NB4 (cell line): ENCODE measurements around the gene IFNK.

Experiments used
- DNase-seq: peaks from one replicate; pipeline ENCODE4 v3.0.0; 2010; ENCODE audit warnings: low read depth
- H3K4me3 ChIP-seq: one replicate; pipeline ENCODE4 v1.5.1; 2011; ENCODE audit warnings: mild to moderate bottlenecking, low read depth, low read length, moderate library complexity
- MAX ChIP-seq: IDR thresholded peaks from 2 replicates; pipeline ENCODE4 v1.6.1; 2011; ENCODE audit warnings: low read depth, low read length
- MYC ChIP-seq: IDR thresholded peaks from 2 replicates; pipeline ENCODE4 v1.6.1; 2011; ENCODE audit warnings: low read depth, low read length
- POLR2A ChIP-seq: IDR thresholded peaks from 2 replicates; pipeline ENCODE4 v1.6.1; 2011; ENCODE audit warnings: mild to moderate bottlenecking; ENCODE audit not compliant: insufficient read length; ENCODE audit errors: extremely low read depth
- TF ChIP-seq, protein P1 (sequence below): IDR thresholded peaks from one replicate; pipeline ENCODE4 v1.5.1; 2012; ENCODE audit warnings: low read depth, low read length

Gene IFNK

DNA sequence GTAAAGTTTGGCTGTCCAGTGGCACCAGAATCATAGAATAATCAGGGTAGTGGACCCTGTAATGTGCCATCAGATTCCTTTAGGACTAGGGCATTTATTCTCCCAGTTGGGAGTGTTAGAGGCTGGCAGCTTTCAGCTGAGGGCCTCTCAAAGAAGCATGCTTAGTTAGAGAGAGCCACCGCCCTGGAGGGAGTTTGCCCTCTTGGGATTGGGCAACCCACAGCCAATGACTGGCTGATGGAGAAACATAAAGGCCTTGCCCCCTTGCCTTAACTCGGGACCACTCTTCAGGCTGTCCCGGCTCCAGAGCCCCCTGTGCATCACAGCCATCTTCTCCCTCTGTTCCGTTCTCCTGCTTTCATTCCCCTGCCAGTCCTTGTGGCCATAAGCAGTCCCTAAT, 20.5 kb upstream of the IFNK start:
- TF ChIP-seq MAX (no peak), MYC (no peak), POLR2A (no peak)
- TF ChIP-seq, protein P1, sequence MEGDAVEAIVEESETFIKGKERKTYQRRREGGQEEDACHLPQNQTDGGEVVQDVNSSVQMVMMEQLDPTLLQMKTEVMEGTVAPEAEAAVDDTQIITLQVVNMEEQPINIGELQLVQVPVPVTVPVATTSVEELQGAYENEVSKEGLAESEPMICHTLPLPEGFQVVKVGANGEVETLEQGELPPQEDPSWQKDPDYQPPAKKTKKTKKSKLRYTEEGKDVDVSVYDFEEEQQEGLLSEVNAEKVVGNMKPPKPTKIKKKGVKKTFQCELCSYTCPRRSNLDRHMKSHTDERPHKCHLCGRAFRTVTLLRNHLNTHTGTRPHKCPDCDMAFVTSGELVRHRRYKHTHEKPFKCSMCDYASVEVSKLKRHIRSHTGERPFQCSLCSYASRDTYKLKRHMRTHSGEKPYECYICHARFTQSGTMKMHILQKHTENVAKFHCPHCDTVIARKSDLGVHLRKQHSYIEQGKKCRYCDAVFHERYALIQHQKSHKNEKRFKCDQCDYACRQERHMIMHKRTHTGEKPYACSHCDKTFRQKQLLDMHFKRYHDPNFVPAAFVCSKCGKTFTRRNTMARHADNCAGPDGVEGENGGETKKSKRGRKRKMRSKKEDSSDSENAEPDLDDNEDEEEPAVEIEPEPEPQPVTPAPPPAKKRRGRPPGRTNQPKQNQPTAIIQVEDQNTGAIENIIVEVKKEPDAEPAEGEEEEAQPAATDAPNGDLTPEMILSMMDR = no peak
- no peak overlapping the region for H3K4me3 ChIP-seq
- DNase-seq = no peak

GRCh38 chr9:27504259-27504658, 19.8 kb upstream of the IFNK start:
- no peak for TF ChIP-seq MAX
- TF ChIP-seq, protein P1 = no peak
- TF ChIP-seq MYC = no peak
- no peak for TF ChIP-seq POLR2A
- DNase-seq = no peak
- no peak overlapping the region for H3K4me3 ChIP-seq

DNA sequence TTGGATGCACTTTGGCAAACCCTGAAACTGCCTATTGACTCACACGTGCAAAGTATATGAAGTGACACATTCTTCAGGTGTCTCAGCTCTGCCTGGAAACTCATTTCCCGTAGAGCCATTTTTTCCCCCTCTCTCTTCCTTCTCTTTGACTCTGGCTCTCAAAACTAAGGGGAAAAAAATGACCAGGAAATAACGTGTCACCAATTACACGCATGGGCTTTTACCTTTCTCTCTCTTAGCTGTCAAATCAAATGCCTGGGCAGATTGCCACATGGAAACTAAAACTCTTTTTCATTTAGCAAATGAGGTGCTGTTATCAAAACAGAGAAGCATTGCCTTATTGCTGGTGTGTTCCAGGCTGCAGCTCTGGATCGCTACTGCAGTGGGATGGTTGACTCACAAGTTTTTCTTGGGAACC, 18.3 kb upstream of the IFNK start:
- DNase-seq = no peak
- no peak overlapping the region for H3K4me3 ChIP-seq
- no peak for TF ChIP-seq POLR2A
- TF ChIP-seq MYC = no peak
- TF ChIP-seq MAX = no peak
- TF ChIP-seq, protein P1 = no peak

GRCh38 chr9:27506981-27507380, 17.1 kb upstream of the IFNK start:
- TF ChIP-seq MYC = no peak
- TF ChIP-seq MAX = no peak
- TF ChIP-seq POLR2A = no peak
- TF ChIP-seq, protein P1 = no peak
- no peak overlapping the region for H3K4me3 ChIP-seq
- no peak for DNase-seq

- no peak for TF ChIP-seq MYC
- TF ChIP-seq, protein P1 = no peak
- no peak for TF ChIP-seq POLR2A
- TF ChIP-seq MAX = no peak
- DNase-seq = no peak
- H3K4me3 ChIP-seq = no peak overlapping the region
Measured at GRCh38 chr9:27510780-27511179, 13.3 kb upstream of the IFNK start.

DNA sequence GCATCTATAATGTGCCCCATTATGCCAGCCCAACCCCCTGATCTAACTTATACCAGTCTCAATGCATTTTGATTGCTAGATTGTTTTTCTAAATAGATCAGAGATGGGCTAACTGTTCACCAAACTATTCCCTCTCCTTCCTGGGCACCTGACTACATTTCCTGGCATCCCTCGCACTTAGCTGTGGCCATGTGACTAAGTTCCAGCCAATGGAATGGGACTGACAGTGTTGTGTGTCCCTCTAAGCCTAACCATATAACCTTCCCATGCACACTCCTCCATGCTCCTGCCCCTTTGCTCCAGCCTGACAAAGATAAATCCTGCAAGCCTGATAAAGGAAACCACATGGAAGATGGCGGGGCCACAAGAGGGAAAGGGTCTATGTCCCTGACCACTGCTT, 12.3 kb upstream of the IFNK start:
- DNase-seq = no peak
- TF ChIP-seq MYC (no peak), MAX (no peak), POLR2A (no peak)
- TF ChIP-seq, protein P1 = no peak
- no peak overlapping the region for H3K4me3 ChIP-seq
